ENCODE measurements around the gene HIP1R.

GRCh38 chr12:122835750-122836026, 431 bp downstream of the HIP1R start:
- TF ChIP-seq ELK1 (IDR thresholded peaks at IDR 0.05; ENCODE audit: low read depth, low read length) (no peak), USF2 (IDR thresholded peaks at IDR 0.05) (no peak)

All from A549 (cell line).